Middle frontal gyrus (tissue), 1 donor: ENCODE measurements around the gene CYP2B6.
"Not testable (repeated sequence)": the region's sequence is repeated elsewhere in the genome, so short reads cannot be mapped to it uniquely, and the experiment has no call there.

Source experiments
- DNase-seq: peaks from one replicate; pipeline ENCODE4 v3.0.0-alpha.2; 2015; ENCODE audit warnings: low spot score; ENCODE audit errors: extremely low spot score

CYP2B6 gene

GRCh38 chr19:41030651-41031050 lies 39.6 kb downstream of the CYP2B6 start:
- DNase-seq: no peak

DNA sequence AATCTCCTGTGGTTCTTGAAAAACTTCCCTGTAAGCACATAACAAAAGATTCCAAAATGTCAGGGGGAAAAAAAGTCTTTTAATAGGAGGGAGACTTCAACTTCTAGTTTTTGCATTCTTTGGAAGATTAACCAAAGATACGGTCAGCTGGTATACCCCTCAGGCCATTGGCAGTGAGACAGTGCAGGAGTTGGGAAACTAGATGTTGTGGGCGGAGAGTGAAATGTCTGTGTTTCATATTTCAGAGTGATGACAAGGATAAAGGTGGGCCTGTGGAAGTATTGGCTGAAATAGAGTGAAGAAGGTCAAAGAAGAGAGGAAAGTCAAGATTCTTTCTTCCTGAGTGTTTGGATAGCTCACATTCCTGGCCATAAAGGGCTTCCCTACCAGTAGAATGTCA lies 40.8 kb downstream of the CYP2B6 start:
- DNase-seq: no peak

GRCh38 chr19:41033324-41033723 lies 42.2 kb downstream of the CYP2B6 start:
- not testable (repeated sequence) for DNase-seq

- DNase-seq: no peak
Measured at GRCh38 chr19:41039806-41040205, 48.7 kb downstream of the CYP2B6 start.

DNA sequence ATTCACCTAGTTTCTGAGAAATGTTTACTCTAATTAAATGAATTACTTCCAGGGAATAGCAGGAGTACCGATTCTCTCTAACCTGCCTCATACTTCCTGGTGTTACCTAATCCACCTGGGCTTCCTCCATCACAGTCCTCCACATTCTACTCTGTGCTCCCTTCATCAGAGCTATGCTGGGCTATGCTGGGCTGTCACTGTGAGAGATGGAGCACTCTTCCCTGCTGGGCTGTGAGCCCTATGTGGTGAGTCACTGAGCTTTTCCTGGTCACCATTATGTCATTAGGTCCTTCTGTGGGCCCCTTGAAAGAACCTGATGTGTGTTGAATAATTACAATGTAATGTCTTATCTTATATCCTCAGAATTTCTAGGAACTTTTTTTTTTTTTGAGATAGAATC lies 54.0 kb downstream of the CYP2B6 start:
- DNase-seq: not testable (repeated sequence)

DNA sequence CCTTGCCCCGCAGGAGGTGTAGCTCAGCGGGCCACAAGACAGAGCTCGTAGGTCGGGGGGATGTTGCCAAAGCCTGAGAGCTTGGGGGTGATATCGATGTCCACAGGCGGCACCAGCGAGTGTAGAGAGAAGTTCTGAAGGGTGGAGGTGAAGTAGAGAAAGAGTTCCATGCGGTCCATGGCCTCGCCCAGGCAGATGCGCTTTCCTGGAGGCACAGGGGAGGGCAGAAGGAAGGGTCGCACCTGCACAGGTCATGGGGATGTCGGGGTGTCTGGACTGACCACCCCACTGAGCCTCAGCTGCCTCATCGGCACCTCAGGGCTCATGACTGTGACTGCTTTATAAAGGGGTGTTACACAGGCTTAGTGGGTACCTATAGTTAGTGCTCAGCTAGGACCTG lies 59.3 kb downstream of the CYP2B6 start:
- no peak for DNase-seq

DNA sequence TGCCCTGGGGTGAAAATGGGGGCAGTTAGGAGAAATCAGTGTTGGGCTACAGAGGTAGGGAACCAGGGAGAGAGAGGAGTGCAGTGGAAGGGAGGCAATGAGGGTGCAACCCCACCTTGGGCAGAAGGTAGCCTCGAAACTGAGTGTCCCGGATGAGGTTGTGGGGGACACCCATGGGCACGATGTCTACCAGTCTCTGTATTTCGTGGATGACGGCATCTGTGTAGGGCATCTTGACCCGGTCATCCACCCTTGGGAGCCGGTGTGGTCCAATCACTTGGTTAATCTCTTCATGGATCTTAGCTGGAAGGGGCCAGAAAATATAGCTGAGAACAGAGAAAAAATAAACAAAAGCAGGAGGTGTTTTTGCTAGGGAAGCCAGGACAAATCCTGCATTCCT lies 61.1 kb downstream of the CYP2B6 start:
- not testable (repeated sequence) for DNase-seq

DNA sequence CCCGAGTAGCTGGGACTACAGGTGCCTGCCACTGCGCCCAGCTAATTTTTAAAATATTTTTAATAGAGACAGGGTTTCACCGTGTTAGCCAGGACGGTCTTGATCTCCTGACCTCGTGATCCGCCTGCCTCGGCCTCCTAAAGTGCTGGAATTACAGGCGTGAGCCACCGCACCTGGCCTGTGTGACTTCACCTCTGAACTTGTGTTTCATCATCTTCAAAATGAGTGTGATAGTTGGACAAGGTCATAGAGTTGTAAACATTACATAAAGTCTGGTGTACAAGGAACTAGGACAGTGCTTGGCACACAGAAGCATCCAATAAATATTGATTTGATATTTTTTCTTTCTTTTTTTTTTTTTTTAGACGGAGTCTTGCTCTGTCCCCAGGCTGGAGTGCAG lies 62.2 kb downstream of the CYP2B6 start:
- not testable (repeated sequence) for DNase-seq

DNA sequence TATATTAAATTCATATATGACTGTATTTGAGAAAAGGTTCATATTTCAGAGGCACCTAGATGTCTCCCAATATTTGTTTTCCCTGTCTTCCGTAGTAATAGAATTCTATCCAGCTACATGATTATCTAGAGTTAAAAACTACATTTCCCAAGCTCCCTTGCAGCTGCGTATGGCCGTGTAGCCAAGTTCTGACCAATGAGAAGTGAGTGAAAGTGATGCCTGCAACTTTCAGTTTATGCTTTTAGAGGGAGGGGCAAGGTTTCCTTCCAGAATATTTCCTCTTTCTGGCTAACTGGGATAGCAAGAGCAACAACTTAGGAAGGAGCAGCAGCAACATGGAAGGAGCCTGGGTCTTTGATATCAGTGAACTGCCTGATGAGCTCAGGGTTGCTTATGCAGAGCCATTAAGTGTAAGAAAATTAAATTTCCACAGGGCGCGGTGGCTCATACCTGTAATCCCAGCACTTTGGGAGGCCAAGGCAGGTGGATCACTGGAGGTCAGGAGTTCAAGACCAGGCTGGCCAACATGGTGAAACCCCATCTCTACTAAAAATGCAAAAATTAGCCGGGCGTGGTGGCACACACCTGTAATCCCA lies 74.0 kb downstream of the CYP2B6 start:
- no peak for DNase-seq
